ENCODE measurements around the gene ACSF3.

DNA sequence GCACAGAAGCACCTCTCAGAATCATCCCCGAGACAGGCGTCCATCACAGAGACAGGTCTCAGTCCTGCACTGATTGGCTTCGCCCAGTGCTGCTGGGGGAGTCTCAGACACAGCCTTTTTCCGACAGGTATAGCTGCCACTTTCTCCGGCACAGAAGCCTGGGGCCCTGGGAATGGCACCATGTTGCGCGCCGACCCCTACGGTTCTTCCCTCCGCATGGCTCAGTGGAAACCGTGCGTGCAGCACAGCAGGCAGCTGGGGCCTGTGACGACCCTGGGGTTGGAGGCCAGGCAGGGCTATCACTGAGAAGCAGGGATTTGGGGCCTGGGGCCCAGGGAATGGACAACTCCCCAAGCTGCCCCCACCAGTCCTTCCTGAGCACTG, 48.2 kb downstream of the ACSF3 start:
- TF ChIP-seq, protein P1, sequence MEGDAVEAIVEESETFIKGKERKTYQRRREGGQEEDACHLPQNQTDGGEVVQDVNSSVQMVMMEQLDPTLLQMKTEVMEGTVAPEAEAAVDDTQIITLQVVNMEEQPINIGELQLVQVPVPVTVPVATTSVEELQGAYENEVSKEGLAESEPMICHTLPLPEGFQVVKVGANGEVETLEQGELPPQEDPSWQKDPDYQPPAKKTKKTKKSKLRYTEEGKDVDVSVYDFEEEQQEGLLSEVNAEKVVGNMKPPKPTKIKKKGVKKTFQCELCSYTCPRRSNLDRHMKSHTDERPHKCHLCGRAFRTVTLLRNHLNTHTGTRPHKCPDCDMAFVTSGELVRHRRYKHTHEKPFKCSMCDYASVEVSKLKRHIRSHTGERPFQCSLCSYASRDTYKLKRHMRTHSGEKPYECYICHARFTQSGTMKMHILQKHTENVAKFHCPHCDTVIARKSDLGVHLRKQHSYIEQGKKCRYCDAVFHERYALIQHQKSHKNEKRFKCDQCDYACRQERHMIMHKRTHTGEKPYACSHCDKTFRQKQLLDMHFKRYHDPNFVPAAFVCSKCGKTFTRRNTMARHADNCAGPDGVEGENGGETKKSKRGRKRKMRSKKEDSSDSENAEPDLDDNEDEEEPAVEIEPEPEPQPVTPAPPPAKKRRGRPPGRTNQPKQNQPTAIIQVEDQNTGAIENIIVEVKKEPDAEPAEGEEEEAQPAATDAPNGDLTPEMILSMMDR (IDR thresholded peaks at IDR 0.05): no peak
- no peak for TF ChIP-seq EZH2 (IDR thresholded peaks at IDR 0.05)
- TF ChIP-seq EZH2phosphoT487 (IDR thresholded peaks at IDR 0.05): no peak

All from neural progenitor cell (in vitro differentiated cells).